Keratinocyte (primary cell): Measurements from ENCODE around the gene NFE2L1. TPM values are rescaled to one million over a fixed set of nuclear protein-coding genes. Genes with fewer than 3 reads are reported as not detected.
A peak's percentile ranks its signal among the peaks of the same experiment; 100 is the strongest.

Source experiments
- DNase-seq: peaks from one replicate; pipeline ENCODE4 v3.0.0-alpha.2; 2011; ENCODE audit warnings: low read depth, missing footprints, low spot score
- FAIRE-seq: peaks from 2 replicates; lab custom pipeline; 2011; peaks lifted over from hg19 to GRCh38; lab: Jason Lieb, UNC
- H2AFZ ChIP-seq: 2 replicates; pipeline ENCODE4 v1.6.0; 2012; ENCODE audit warnings: low read length, control low read depth, inconsistent platforms; ENCODE audit not compliant: control insufficient read depth
- H3K27ac ChIP-seq: 2 replicates; pipeline ENCODE4 v1.5.1; 2011; ENCODE audit warnings: low read length; ENCODE audit not compliant: control insufficient read depth, insufficient read depth
- H3K27me3 ChIP-seq: 3 replicates; pipeline ENCODE4 v1.6.0; 2011; ENCODE audit warnings: low read length; ENCODE audit not compliant: control insufficient read depth, insufficient read depth; ENCODE audit errors: extremely low read depth
- H3K36me3 ChIP-seq, 2 experiments: 2 replicates in 1 of 2; 3 replicates in 1 of 2; pipeline ENCODE4 v1.5.1; 2011; ENCODE audit warnings: low read length in 2 of 2, mild to moderate bottlenecking in 1 of 2; ENCODE audit not compliant: control insufficient read depth in 2 of 2, insufficient read depth in 2 of 2; ENCODE audit errors: extremely low read depth in 1 of 2
- H3K4me1 ChIP-seq: 3 replicates; pipeline ENCODE4 v1.5.1; 2011; ENCODE audit warnings: low read length; ENCODE audit not compliant: control insufficient read depth, insufficient read depth; ENCODE audit errors: extremely low read depth
- H3K4me2 ChIP-seq: 3 replicates; pipeline ENCODE4 v1.6.0; 2011; ENCODE audit warnings: low read depth, low read length; ENCODE audit not compliant: control insufficient read depth, insufficient read depth; ENCODE audit errors: extremely low read depth
- H3K4me3 ChIP-seq, 3 experiments: fragments of 200-600 bp in 1 of 3; sonication (generic) in 1 of 3; 2 replicates in 2 of 3; 3 replicates in 1 of 3; pipeline ENCODE4 v1.5.1; 2011 to 2016; ENCODE audit warnings: low read length in 3 of 3, mild to moderate bottlenecking in 3 of 3, control low read depth in 2 of 3, inconsistent platforms in 1 of 3, low read depth in 1 of 3, mixed read lengths in 1 of 3, mixed run types in 1 of 3, moderate library complexity in 1 of 3; ENCODE audit not compliant: control insufficient read depth in 2 of 3, insufficient read depth in 2 of 3; ENCODE audit errors: extremely low read depth in 1 of 3
- H3K79me2 ChIP-seq: 2 replicates; pipeline ENCODE4 v1.6.0; 2012; ENCODE audit warnings: low read length; ENCODE audit not compliant: control insufficient read depth, insufficient read depth
- H3K9ac ChIP-seq: 3 replicates; pipeline ENCODE4 v1.6.0; 2011; ENCODE audit warnings: low read length; ENCODE audit not compliant: control insufficient read depth, insufficient read depth; ENCODE audit errors: extremely low read depth
- H3K9me1 ChIP-seq: 3 replicates; pipeline ENCODE4 v1.6.0; 2011; ENCODE audit warnings: low read length; ENCODE audit not compliant: control insufficient read depth, insufficient read depth; ENCODE audit errors: extremely low read depth
- H3K9me3 ChIP-seq: 2 replicates; pipeline ENCODE4 v1.5.1; 2012; ENCODE audit warnings: low read depth, low read length; ENCODE audit not compliant: control insufficient read depth
- H4K20me1 ChIP-seq: 3 replicates; pipeline ENCODE4 v1.6.0; 2011; ENCODE audit warnings: low read length; ENCODE audit not compliant: control insufficient read depth, insufficient read depth; ENCODE audit errors: extremely low read depth
- CTCF ChIP-seq, 3 experiments: IDR thresholded peaks in 1 of 3; conservative IDR thresholded peaks in 1 of 3; optimal IDR thresholded peaks in 1 of 3; 2 replicates in 2 of 3; 3 replicates in 1 of 3; pipeline versions ENCODE3 to v1.5.1; 2011; ENCODE audit warnings: low read length in 3 of 3, mild to moderate bottlenecking in 3 of 3, moderate library complexity in 2 of 3, control low read depth in 1 of 3, inconsistent platforms in 1 of 3; ENCODE audit not compliant: insufficient read depth in 2 of 3; ENCODE audit errors: extremely low read depth in 1 of 3
- EZH2 ChIP-seq: IDR thresholded peaks from one replicate; pipeline ENCODE4 v1.6.1; 2012; ENCODE audit warnings: inconsistent platforms, mild to moderate bottlenecking, low read length, moderate library complexity
- dilution Hi-C: fragments of 300-500 bp; cut with MboI; formaldehyde crosslinking; loops from one replicate; pipeline ENCODE4 v1.7.0; 2020; ENCODE audit warnings: low sequenced_read_pairs; ENCODE audit not compliant: extremely low pct_ligation_motif_present
- polyA minus RNA-seq, 3 experiments: library from RNA; depleted of rRNA, polyadenylated mRNA; stranded (reverse); fragments of >200 nt; gene quantifications; 1 replicate in 1 of 3; 2 replicates in 1 of 3; 3 replicates in 1 of 3; pipeline ENCODE4 v1.2.3, GENCODE V29; 2011
- polyA plus RNA-seq, 5 experiments: library from polyadenylated mRNA; depleted of rRNA in 3 of 5; stranded (reverse) in 3 of 5; stranded (forward) in 1 of 5; unstranded in 1 of 5; fragments of >200 nt; gene quantifications; 1 replicate in 1 of 5; 2 replicates in 3 of 5; 3 replicates in 1 of 5; pipeline versions ENCODE4 v1.2.1 to v1.2.3, GENCODE V29; 2011 to 2012; ENCODE audit warnings: missing spikeins in 2 of 5, low read depth in 1 of 5, low replicate concordance in 1 of 5

The NFE2L1 gene
- 169 to 284 TPM (median 208 TPM) in 3 replicates for polyA plus RNA-seq
- 179 TPM for polyA plus RNA-seq (2011; ENCODE audit: low read depth)
- 112 TPM in 2 replicates for polyA plus RNA-seq (2011; cell fraction: cytosol; rRNA removed)
- 514 and 591 TPM in 2 replicates for polyA plus RNA-seq (2011; cell fraction: nucleus; rRNA removed)
- 152 and 178 TPM in 2 replicates for polyA plus RNA-seq (2012; ENCODE audit: low replicate concordance)
- 167 to 352 TPM (median 217 TPM) in 3 replicates for polyA minus RNA-seq
- polyA minus RNA-seq (2011; cell fraction: cytosol; rRNA and poly(A)+ RNA removed): 115 TPM
- polyA minus RNA-seq (2011; cell fraction: nucleus; rRNA and poly(A)+ RNA removed): 374 and 414 TPM in 2 replicates

- peaks cover 39% of the 10 kb centered on the region for H3K79me2 ChIP-seq
- peak; percentile 17 for FAIRE-seq
- H3K4me2 ChIP-seq: peak within 1 kb of the TSS; percentile 97
- peaks cover 66% of the 10 kb centered on the region for H3K4me1 ChIP-seq
- no peaks in the 10 kb centered on the region for H3K9me1 ChIP-seq
- peak within 1 kb of the TSS; percentile 86 for H3K9ac ChIP-seq
- peaks cover 11% of the 10 kb centered on the region for H4K20me1 ChIP-seq
- H3K4me3 ChIP-seq: peak within 1 kb of the TSS; percentile 72 to 93 (median 80)
- no peaks in the 10 kb centered on the region for H3K9me3 ChIP-seq
- peak; percentile 96 for DNase-seq
- H3K27me3 ChIP-seq: no peaks in the 10 kb centered on the region
- dilution Hi-C loops: no loop called here
- TF ChIP-seq EZH2 (no peak), CTCF (optimal IDR thresholded peaks at IDR 0.05 in 1 of 3, IDR thresholded peaks at IDR 0.05 in 1 of 3, conservative IDR thresholded peaks at IDR 0.05 in 1 of 3; ENCODE audit: extremely low read depth in 1 of 3, insufficient read depth in 2 of 3, low read length in 3 of 3) (no peak)
- H3K36me3 ChIP-seq: peaks cover 0 to 17% of the 10 kb centered on the region in 2 experiments
- peak within 1 kb of the TSS; percentile 93 for H3K27ac ChIP-seq
- H2AFZ ChIP-seq: peak within 1 kb of the TSS; percentile 74
These were observed at the start of gene NFE2L1 for GRCh38 chr17:48047741-48048383. TSS of gene NFE2L1 (plus strand) at chr17:48048359. CDS start at chr17:48051119, 2,760 bp downstream.

- Histone ChIP-seq H3K4me1 (peaks cover 11% of the 10 kb centered on the region), H3K4me3 (no peak overlapping the region), H3K27ac (no peak overlapping the region), H3K4me2 (no peak overlapping the region), H3K36me3 (no peaks in the 10 kb centered on the region), H3K9ac (no peak overlapping the region), H3K9me1 (no peaks in the 10 kb centered on the region), H2AFZ (no peak overlapping the region), H4K20me1 (no peaks in the 10 kb centered on the region), H3K27me3 (no peaks in the 10 kb centered on the region), H3K79me2 (no peaks in the 10 kb centered on the region), H3K9me3 (no peaks in the 10 kb centered on the region)
- no peak for TF ChIP-seq EZH2
- TF ChIP-seq CTCF (optimal IDR thresholded peaks at IDR 0.05 in 1 of 3, IDR thresholded peaks at IDR 0.05 in 1 of 3, conservative IDR thresholded peaks at IDR 0.05 in 1 of 3; ENCODE audit: extremely low read depth in 1 of 3, insufficient read depth in 2 of 3, low read length in 3 of 3): no peak
- FAIRE-seq (no peak), DNase-seq (no peak)
- dilution Hi-C loops: no loop called here
These were observed 48.6 kb upstream of the NFE2L1 start for GRCh38 chr17:47999582-47999981.
